WERI-Rb-1 (cell line): ENCODE results near the gene ZNF488.
A peak's percentile ranks its signal among the peaks of the same experiment; 100 is the strongest.

Experiments
- DNase-seq: peaks from one replicate; pipeline ENCODE4 v3.0.0-alpha.2; 2020
- H3K27ac ChIP-seq: fragments of 250-450 bp; sonication (Bioruptor Pico); 2 replicates; pipeline ENCODE4 v1.5.1; 2020; ENCODE audit warnings: mild to moderate bottlenecking, moderate library complexity
- H3K27me3 ChIP-seq: fragments of 250-450 bp; sonication (Bioruptor Pico); 2 replicates; pipeline ENCODE4 v1.5.1; 2021; ENCODE audit warnings: mild to moderate bottlenecking, low read depth, moderate library complexity; ENCODE audit not compliant: insufficient read depth, severe bottlenecking
- H3K36me3 ChIP-seq: fragments of 250-450 bp; sonication (Bioruptor Pico); 2 replicates; pipeline ENCODE4 v1.5.1; 2020; ENCODE audit warnings: mild to moderate bottlenecking, moderate library complexity
- H3K4me3 ChIP-seq: 2 replicates; pipeline ENCODE4 v1.5.1; 2011; ENCODE audit warnings: low read depth, mild to moderate bottlenecking, control low read depth, low read length
- H3K9me3 ChIP-seq: fragments of 250-450 bp; sonication (Bioruptor Pico); 2 replicates; pipeline ENCODE4 v1.5.1; 2021; ENCODE audit warnings: mild to moderate bottlenecking, moderate library complexity; ENCODE audit not compliant: severe bottlenecking
- TF ChIP-seq, protein P1 (sequence below): IDR thresholded peaks from 2 replicates; pipeline ENCODE4 v1.5.1; 2011; ENCODE audit warnings: low read depth, mild to moderate bottlenecking, control low read depth, inconsistent platforms, low read length

Gene ZNF488

DNA sequence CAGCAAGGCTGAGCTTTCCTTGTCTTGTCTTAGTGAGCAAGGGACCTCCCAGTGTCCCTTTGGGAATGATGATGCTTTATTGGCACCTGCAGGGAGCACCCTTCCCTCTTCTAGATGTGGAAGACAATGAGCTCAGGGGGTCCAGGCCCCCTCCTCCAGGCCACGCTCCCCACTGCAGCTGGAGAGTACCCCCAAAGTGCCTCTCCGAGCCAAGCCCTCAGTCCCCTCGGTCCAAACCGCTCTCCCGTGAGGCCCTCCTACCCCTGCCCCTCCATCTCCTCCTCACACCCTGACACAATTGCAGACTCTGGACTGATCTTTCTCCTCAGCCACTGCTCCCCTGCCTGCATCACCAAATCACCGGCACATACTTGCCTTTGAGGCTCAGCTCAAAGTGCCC is 19.2 kb downstream of the ZNF488 start:
- Histone ChIP-seq H3K9me3 (no peaks in the 10 kb centered on the region), H3K27ac (no peak overlapping the region), H3K36me3 (no peaks in the 10 kb centered on the region), H3K4me3 (no peak overlapping the region), H3K27me3 (no peaks in the 10 kb centered on the region)
- DNase-seq, result no peak
- TF ChIP-seq, protein P1, sequence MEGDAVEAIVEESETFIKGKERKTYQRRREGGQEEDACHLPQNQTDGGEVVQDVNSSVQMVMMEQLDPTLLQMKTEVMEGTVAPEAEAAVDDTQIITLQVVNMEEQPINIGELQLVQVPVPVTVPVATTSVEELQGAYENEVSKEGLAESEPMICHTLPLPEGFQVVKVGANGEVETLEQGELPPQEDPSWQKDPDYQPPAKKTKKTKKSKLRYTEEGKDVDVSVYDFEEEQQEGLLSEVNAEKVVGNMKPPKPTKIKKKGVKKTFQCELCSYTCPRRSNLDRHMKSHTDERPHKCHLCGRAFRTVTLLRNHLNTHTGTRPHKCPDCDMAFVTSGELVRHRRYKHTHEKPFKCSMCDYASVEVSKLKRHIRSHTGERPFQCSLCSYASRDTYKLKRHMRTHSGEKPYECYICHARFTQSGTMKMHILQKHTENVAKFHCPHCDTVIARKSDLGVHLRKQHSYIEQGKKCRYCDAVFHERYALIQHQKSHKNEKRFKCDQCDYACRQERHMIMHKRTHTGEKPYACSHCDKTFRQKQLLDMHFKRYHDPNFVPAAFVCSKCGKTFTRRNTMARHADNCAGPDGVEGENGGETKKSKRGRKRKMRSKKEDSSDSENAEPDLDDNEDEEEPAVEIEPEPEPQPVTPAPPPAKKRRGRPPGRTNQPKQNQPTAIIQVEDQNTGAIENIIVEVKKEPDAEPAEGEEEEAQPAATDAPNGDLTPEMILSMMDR, result no peak

GRCh38 chr10:47364366-47364765 is 19.7 kb downstream of the ZNF488 start:
- no peak overlapping the region for H3K4me3 ChIP-seq

GRCh38 chr10:47363781-47364180 is 20.3 kb downstream of the ZNF488 start:
- TF ChIP-seq, protein P1, result no peak
- Histone ChIP-seq H3K36me3 (peaks cover 8% of the 10 kb centered on the region), H3K27ac (no peak overlapping the region), H3K9me3 (no peaks in the 10 kb centered on the region), H3K4me3 (no peak overlapping the region), H3K27me3 (no peaks in the 10 kb centered on the region)
- DNase-seq, result no peak

More at GRCh38 chr10:47364366-47364765, 19.7 kb downstream of the ZNF488 start:
- Histone ChIP-seq H3K27ac (no peak overlapping the region), H3K9me3 (no peaks in the 10 kb centered on the region), H3K27me3 (no peaks in the 10 kb centered on the region), H3K36me3 (peaks cover 2% of the 10 kb centered on the region)
- no peak for DNase-seq
- TF ChIP-seq, protein P1, result no peak

- TF ChIP-seq, protein P1, result no peak
- DNase-seq, result no peak
These were observed 21.9 kb downstream of the ZNF488 start for GRCh38 chr10:47362199-47362598.

DNA sequence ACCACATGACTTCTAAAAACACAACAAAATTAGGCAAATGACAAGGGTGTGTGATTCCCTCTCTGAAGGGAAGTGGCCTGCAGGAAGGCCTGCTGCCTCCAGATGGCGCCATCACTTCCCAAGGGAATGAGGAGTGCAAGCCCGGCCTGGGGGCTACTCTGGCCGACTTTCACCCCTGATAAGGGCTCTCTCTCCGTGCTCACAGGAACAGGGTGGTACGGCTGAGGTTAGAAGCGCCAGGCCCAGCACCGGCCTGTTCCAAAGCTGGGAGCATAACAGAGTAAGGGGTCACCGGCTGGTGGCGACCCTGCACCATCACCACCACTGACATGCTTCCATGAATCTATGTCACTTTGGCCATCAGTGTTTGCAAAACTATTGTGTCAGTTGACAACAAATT is 22.8 kb downstream of the ZNF488 start:
- TF ChIP-seq, protein P1, result peak; percentile 89
- DNase-seq, result peak; percentile 76
- peak overlapping the region; percentile 90 for H3K27ac ChIP-seq

More at GRCh38 chr10:47362199-47362598, 21.9 kb downstream of the ZNF488 start:
- Histone ChIP-seq H3K27ac (no peak overlapping the region), H3K36me3 (peaks cover 22% of the 10 kb centered on the region), H3K9me3 (no peaks in the 10 kb centered on the region), H3K27me3 (no peaks in the 10 kb centered on the region), H3K4me3 (no peak overlapping the region)

GRCh38 chr10:47360419-47361040 is 23.6 kb downstream of the ZNF488 start:
- Histone ChIP-seq H3K4me3 (peak overlapping the region; percentile 14; the same call in 1 of the 2 replicates), H3K36me3 (peaks cover 38% of the 10 kb centered on the region), H3K27ac (peak overlapping the region; percentile 90), H3K27me3 (no peaks in the 10 kb centered on the region), H3K9me3 (no peaks in the 10 kb centered on the region)
- peak; percentile 86 for DNase-seq
- TF ChIP-seq, protein P1, result no peak

More for the DNA sequence above, 22.8 kb downstream of the ZNF488 start:
- H3K27me3 ChIP-seq, result no peaks in the 10 kb centered on the region
- 0 out of 2 replicates have a peak overlapping the region, but pooled peaks have one; percentile 14 for H3K4me3 ChIP-seq
- peaks cover 31% of the 10 kb centered on the region for H3K36me3 ChIP-seq
- no peaks in the 10 kb centered on the region for H3K9me3 ChIP-seq
